SK-N-SH treated with all-trans-retinoic acid at 6 μM for 48 hours (cell line): ENCODE data around the gene NTN1.
A peak's percentile ranks its signal among the peaks of the same experiment; 100 is the strongest.

Experiments
- ATAC-seq: fragments of 200-7000 bp; cut with Tn5 transposase; 3 replicates; pipeline ENCODE4 v1.9.1; 2020; ENCODE audit warnings: mild to moderate bottlenecking, moderate library complexity
- ARNTL ChIP-seq: fragments of 450-650 bp; formaldehyde crosslinking; IDR thresholded peaks from 2 replicates; pipeline ENCODE4 v1.5.0; 2020; ENCODE audit warnings: low read depth, mild to moderate bottlenecking, moderate library complexity, borderline replicate concordance
- BACH2 ChIP-seq: fragments of 250-450 bp; sonication (Bioruptor Pico); IDR thresholded peaks from 2 replicates; pipeline ENCODE4 v1.9.0; 2021; ENCODE audit warnings: mild to moderate bottlenecking, borderline replicate concordance
- CREB5 ChIP-seq: fragments of 250-450 bp; sonication (Bioruptor Pico); IDR thresholded peaks from 2 replicates; pipeline ENCODE4 v1.5.1; 2020; ENCODE audit warnings: low read depth, mild to moderate bottlenecking, moderate library complexity
- CSRNP3 ChIP-seq: fragments of 250-450 bp; sonication (Bioruptor Pico); IDR thresholded peaks from 2 replicates; pipeline ENCODE4 v1.5.1; 2021; ENCODE audit warnings: mild to moderate bottlenecking, moderate library complexity
- ESRRG ChIP-seq: fragments of 250-450 bp; sonication (Bioruptor Pico); IDR thresholded peaks from 2 replicates; pipeline ENCODE4 v1.6.1; 2021; ENCODE audit warnings: mild to moderate bottlenecking
- GLIS3 ChIP-seq: fragments of 250-450 bp; sonication (Bioruptor Pico); IDR thresholded peaks from 2 replicates; pipeline ENCODE4 v1.5.0; 2020; ENCODE audit warnings: mild to moderate bottlenecking, moderate library complexity
- ISL1 ChIP-seq: fragments of 250-450 bp; sonication (Bioruptor Pico); IDR thresholded peaks from 2 replicates; pipeline ENCODE4 v2.1.2; 2022; ENCODE audit warnings: mild to moderate bottlenecking, moderate library complexity
- OSR1 ChIP-seq: fragments of 250-450 bp; sonication (Bioruptor Pico); IDR thresholded peaks from 2 replicates; pipeline ENCODE4 v1.8.0; 2022; ENCODE audit warnings: moderate library complexity, mild to moderate bottlenecking, inconsistent platforms
- PATZ1 ChIP-seq: fragments of 250-450 bp; sonication (Bioruptor Pico); IDR thresholded peaks from 2 replicates; pipeline ENCODE4 v1.8.0; 2020; ENCODE audit warnings: mild to moderate bottlenecking, moderate library complexity, borderline replicate concordance
- POU6F1 ChIP-seq: fragments of 250-450 bp; sonication (Bioruptor Pico); IDR thresholded peaks from 2 replicates; pipeline ENCODE4 v1.8.0; 2021; ENCODE audit warnings: low read depth, mild to moderate bottlenecking, moderate library complexity, borderline replicate concordance
- PPARA ChIP-seq: fragments of 250-450 bp; sonication (Bioruptor Pico); IDR thresholded peaks from 2 replicates; pipeline ENCODE4 v1.5.0; 2020; ENCODE audit warnings: mild to moderate bottlenecking, borderline replicate concordance
- SNAI2 ChIP-seq: fragments of 250-450 bp; sonication (Bioruptor Pico); IDR thresholded peaks from 2 replicates; pipeline ENCODE4 v1.5.0; 2020; ENCODE audit warnings: mild to moderate bottlenecking, moderate library complexity
- TOX ChIP-seq: fragments of 250-450 bp; sonication (Bioruptor Pico); IDR thresholded peaks from 2 replicates; pipeline ENCODE4 v1.8.0; 2021; ENCODE audit warnings: mild to moderate bottlenecking, moderate library complexity, borderline replicate concordance
- TSHZ2 ChIP-seq: fragments of 250-450 bp; sonication (Bioruptor Pico); IDR thresholded peaks from 2 replicates; pipeline ENCODE4 v1.5.0; 2020; ENCODE audit warnings: mild to moderate bottlenecking, moderate library complexity
- ZFP3 ChIP-seq: fragments of 250-450 bp; sonication (Bioruptor Pico); IDR thresholded peaks from 2 replicates; pipeline ENCODE4 v1.5.0; 2020; ENCODE audit warnings: mild to moderate bottlenecking, moderate library complexity
- ZFP30 ChIP-seq: fragments of 450-650 bp; formaldehyde crosslinking; IDR thresholded peaks from 2 replicates; pipeline ENCODE4 v1.5.0; 2022; ENCODE audit warnings: mild to moderate bottlenecking, moderate library complexity
- ZNF70 ChIP-seq: fragments of 450-650 bp; formaldehyde crosslinking; IDR thresholded peaks from 2 replicates; pipeline ENCODE4 v1.5.0; 2020; ENCODE audit warnings: mild to moderate bottlenecking, moderate library complexity
- ZNF8 ChIP-seq: fragments of 450-650 bp; formaldehyde crosslinking; IDR thresholded peaks from 2 replicates; pipeline ENCODE4 v1.5.0; 2020; ENCODE audit warnings: mild to moderate bottlenecking, moderate library complexity

The NTN1 gene

GRCh38 chr17:9239793-9240658 is 218.7 kb downstream of the NTN1 start:
- no peak for TF ChIP-seq ESRRG (CRISPR knock-in tag)
- no peak for TF ChIP-seq ARNTL (CRISPR knock-in tag)
- no peak for TF ChIP-seq TSHZ2
- TF ChIP-seq PPARA = no peak
- no peak for TF ChIP-seq TOX (CRISPR knock-in tag)
- no peak for TF ChIP-seq OSR1
- TF ChIP-seq PATZ1 (CRISPR knock-in tag) = no peak
- no peak for TF ChIP-seq GLIS3
- TF ChIP-seq ZNF8 (CRISPR knock-in tag) = no peak
- ATAC-seq = peak; percentile 55

GRCh38 chr17:9240659-9241370 is 219.5 kb downstream of the NTN1 start:
- TF ChIP-seq ISL1 (no peak), GLIS3 (no peak), ZFP3 (no peak), SNAI2 (CRISPR knock-in tag) (no peak), ZFP30 (CRISPR knock-in tag) (no peak), TOX (CRISPR knock-in tag) (no peak), BACH2 (CRISPR knock-in tag) (no peak), CREB5 (CRISPR knock-in tag) (no peak), PPARA (no peak), ZNF8 (CRISPR knock-in tag) (no peak), ESRRG (CRISPR knock-in tag) (no peak), CSRNP3 (CRISPR knock-in tag) (no peak), ZNF70 (CRISPR knock-in tag) (no peak)
- TF ChIP-seq, all 23 proteins: peak for 0
- ATAC-seq = peak; percentile 16

GRCh38 chr17:9241371-9241712 is 220.0 kb downstream of the NTN1 start:
- TF ChIP-seq POU6F1 (CRISPR knock-in tag) = no peak
- TF ChIP-seq CREB5 (CRISPR knock-in tag) = no peak
- no peak for TF ChIP-seq ZNF8 (CRISPR knock-in tag)
- peak; percentile 29 for ATAC-seq
